Osteocyte (in vitro differentiated cells): ENCODE measurements around the gene KCNQ4. TPM values are rescaled to one million over a fixed set of nuclear protein-coding genes. Genes with fewer than 3 reads are reported as not detected.

Experiments
- DNase-seq: peaks from one replicate; pipeline ENCODE4 v3.0.0; 2021; ENCODE audit warnings: mixed read lengths; ENCODE audit not compliant: unreplicated experiment; ENCODE audit errors: extremely low spot score
- H3K27ac Mint-ChIP-seq: one replicate; pipeline ENCODE4 v1.8.0; 2021; ENCODE audit warnings: mild to moderate bottlenecking, mixed read lengths; ENCODE audit not compliant: unreplicated experiment
- H3K27me3 Mint-ChIP-seq: one replicate; pipeline ENCODE4 v1.8.0; 2021; ENCODE audit warnings: mixed read lengths; ENCODE audit not compliant: unreplicated experiment
- H3K36me3 Mint-ChIP-seq: one replicate; pipeline ENCODE4 v1.8.0; 2021; ENCODE audit warnings: mixed read lengths; ENCODE audit not compliant: unreplicated experiment
- H3K4me1 Mint-ChIP-seq: one replicate; pipeline ENCODE4 v1.8.0; 2021; ENCODE audit warnings: mixed read lengths; ENCODE audit not compliant: unreplicated experiment
- H3K4me3 Mint-ChIP-seq: one replicate; pipeline ENCODE4 v1.8.0; 2021; ENCODE audit warnings: mild to moderate bottlenecking, moderate library complexity, mixed read lengths; ENCODE audit not compliant: unreplicated experiment
- H3K9me3 Mint-ChIP-seq: one replicate; pipeline ENCODE4 v1.8.0; 2021; ENCODE audit warnings: mixed read lengths; ENCODE audit not compliant: unreplicated experiment
- microRNA-seq: library from miRNA; unstranded; fragments of <30 nt; microRNA quantifications from one replicate; pipeline ENCODE4 v1.1.0, GENCODE V29; 2020; ENCODE audit not compliant: unreplicated experiment
- total RNA-seq: library from RNA; stranded (reverse); gene quantifications from 2 replicates; pipeline ENCODE4 v1.2.1, GENCODE V29; 2021
- TF ChIP-seq, protein P1 (sequence below): fragments of 200-600 bp; sonication (generic); IDR thresholded peaks from 2 replicates; pipeline ENCODE4 v1.5.0; 2021; ENCODE audit warnings: antibody characterized with exemption, mild to moderate bottlenecking, moderate library complexity

KCNQ4 gene
- total RNA-seq, 1 donor from 2014 or later, result 0.51 TPM

DNA sequence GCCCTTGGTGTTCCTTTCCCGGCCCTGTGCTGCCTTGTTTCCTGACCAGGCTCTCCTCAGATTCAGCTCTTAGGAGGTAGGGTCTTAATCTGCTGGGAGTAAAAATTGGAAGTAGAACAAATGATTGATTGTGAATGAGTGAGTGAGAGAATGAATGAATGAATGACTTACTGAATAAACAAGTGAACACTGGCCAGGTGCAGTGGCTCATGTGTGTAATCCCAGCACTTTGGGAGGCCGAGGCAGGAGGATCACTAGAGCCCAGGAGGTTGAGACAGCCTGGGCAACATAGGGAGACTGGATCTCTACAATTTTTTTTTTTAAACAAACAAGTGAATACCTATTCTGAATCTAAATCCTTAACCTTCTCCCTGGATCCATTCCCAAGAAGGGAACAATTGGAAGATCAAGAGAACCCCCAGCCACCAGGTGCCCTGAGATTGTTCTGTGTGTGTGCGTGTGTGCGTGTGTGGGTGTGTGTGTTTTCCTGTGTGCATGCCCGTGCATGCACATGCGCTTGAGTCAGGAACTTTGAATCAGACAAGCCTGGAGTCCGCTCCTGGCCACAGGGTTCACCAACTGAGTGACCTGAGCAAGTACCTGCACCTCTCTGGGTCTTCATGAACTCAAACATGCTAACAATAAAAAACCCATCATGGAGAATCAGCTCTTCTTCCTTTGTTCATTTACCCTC, 102.9 kb downstream of the KCNQ4 start:
- Mint-ChIP-seq H3K4me1 (peaks cover 12% of the 10 kb centered on the region), H3K4me3 (no peak overlapping the region), H3K36me3 (no peaks in the 10 kb centered on the region), H3K27ac (no peak overlapping the region), H3K9me3 (no peaks in the 10 kb centered on the region), H3K27me3 (peaks cover 4% of the 10 kb centered on the region)
- TF ChIP-seq, protein P1, sequence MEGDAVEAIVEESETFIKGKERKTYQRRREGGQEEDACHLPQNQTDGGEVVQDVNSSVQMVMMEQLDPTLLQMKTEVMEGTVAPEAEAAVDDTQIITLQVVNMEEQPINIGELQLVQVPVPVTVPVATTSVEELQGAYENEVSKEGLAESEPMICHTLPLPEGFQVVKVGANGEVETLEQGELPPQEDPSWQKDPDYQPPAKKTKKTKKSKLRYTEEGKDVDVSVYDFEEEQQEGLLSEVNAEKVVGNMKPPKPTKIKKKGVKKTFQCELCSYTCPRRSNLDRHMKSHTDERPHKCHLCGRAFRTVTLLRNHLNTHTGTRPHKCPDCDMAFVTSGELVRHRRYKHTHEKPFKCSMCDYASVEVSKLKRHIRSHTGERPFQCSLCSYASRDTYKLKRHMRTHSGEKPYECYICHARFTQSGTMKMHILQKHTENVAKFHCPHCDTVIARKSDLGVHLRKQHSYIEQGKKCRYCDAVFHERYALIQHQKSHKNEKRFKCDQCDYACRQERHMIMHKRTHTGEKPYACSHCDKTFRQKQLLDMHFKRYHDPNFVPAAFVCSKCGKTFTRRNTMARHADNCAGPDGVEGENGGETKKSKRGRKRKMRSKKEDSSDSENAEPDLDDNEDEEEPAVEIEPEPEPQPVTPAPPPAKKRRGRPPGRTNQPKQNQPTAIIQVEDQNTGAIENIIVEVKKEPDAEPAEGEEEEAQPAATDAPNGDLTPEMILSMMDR, result no peak
- DNase-seq, result no peak

DNA sequence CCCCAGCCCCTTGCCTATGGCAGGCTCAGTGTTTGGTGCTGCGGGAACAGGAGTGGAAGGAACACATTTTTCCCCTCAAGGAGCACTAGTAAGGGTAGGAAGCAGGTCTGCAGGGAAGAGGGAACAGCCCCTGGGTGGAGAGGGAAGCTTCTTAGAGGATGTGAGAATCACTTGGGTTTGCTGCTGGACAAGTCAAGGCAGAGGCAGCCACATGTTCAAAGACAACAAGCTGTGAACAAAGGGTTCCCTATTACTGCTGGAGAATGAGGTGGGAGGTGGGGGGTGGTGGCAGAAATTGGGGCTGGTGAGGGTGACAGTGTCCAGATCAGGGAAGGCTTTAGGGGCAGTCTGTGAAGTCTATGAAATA, 103.4 kb downstream of the KCNQ4 start:
- Mint-ChIP-seq H3K9me3 (no peaks in the 10 kb centered on the region), H3K27ac (no peak overlapping the region), H3K27me3 (peaks cover 4% of the 10 kb centered on the region), H3K4me3 (no peak overlapping the region), H3K36me3 (no peaks in the 10 kb centered on the region), H3K4me1 (peaks cover 12% of the 10 kb centered on the region)
- no peak for DNase-seq
- TF ChIP-seq, protein P1, result no peak

DNA sequence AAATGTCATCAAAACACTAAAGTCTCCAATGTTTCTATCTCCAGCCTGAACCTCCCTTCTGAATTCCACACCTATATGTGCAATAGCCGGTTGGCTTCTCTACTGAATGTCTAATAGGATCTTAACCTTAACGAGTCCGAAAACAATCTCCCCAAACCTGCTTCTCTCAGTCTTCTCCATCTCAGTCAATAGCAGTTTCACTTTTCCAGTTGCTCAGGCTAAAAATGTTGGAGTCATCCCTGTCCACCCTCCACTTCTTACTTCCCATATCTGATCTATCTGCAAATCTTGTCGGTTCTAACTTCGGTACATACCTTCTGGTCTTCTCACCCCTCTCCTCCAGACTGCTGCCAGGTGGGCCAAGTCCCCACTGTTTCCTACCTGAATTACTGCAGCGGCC, 104.1 kb downstream of the KCNQ4 start:
- Mint-ChIP-seq H3K27ac (no peak overlapping the region), H3K4me3 (no peak overlapping the region), H3K4me1 (peaks cover 12% of the 10 kb centered on the region), H3K36me3 (no peaks in the 10 kb centered on the region), H3K9me3 (no peaks in the 10 kb centered on the region), H3K27me3 (peaks cover 4% of the 10 kb centered on the region)
- no peak for DNase-seq
- TF ChIP-seq, protein P1, result no peak

Small RNA genes within 50 kb of the gene (microRNA-seq; reads per million reads assigned to microRNA genes)
- gene MIR30C1 (25.8 reads per million, percentile 34 among the genes with 10 or more reads in this experiment), gene MIR30E (3,431 reads per million, percentile 86 among the genes with 10 or more reads in this experiment)

Other genes with a start within 250 kb of the KCNQ4 start
- gene RIMS3, start 118.1 kb upstream of the KCNQ4 start, total RNA-seq, result 16.5 and 17.0 TPM in 2 replicates
- gene NFYC, start 92.1 kb upstream of the KCNQ4 start, total RNA-seq, result 49.0 and 53.4 TPM in 2 replicates
- 23.4 and 26.0 TPM in 2 replicates for gene CITED4, start 78.6 kb downstream of the KCNQ4 start, total RNA-seq
- gene CTPS1, start 195.9 kb downstream of the KCNQ4 start, total RNA-seq, result 25.6 and 27.7 TPM in 2 replicates
- 0.29 and 0.30 TPM in 2 replicates for gene SLFNL1, start 237.9 kb downstream of the KCNQ4 start, total RNA-seq